LoVo (cell line): ENCODE results near the gene CKLF.
"Not testable (repeated sequence)": the region's sequence is repeated elsewhere in the genome, so short reads cannot be mapped to it uniquely, and the experiment has no call there.

Experiments used
- DNase-seq: peaks from one replicate; pipeline ENCODE4 v3.0.0-alpha.2; 2016; ENCODE audit warnings: low spot score

Gene CKLF

GRCh38 chr16:66569131-66569530, 16.8 kb downstream of the CKLF start:
- DNase-seq, result no peak

GRCh38 chr16:66569827-66570405, 17.5 kb downstream of the CKLF start:
- peak; percentile 38 for DNase-seq

- DNase-seq, result no peak
These were observed 20.0 kb downstream of the CKLF start for GRCh38 chr16:66572356-66572755.

- no peak for DNase-seq
These were observed 21.7 kb downstream of the CKLF start for GRCh38 chr16:66574081-66574480.

- DNase-seq, result no peak
These were observed 22.2 kb downstream of the CKLF start for GRCh38 chr16:66574531-66574930.

GRCh38 chr16:66575060-66575459, 22.7 kb downstream of the CKLF start:
- no peak for DNase-seq

GRCh38 chr16:66576296-66576695, 23.9 kb downstream of the CKLF start:
- no peak for DNase-seq

- no peak for DNase-seq
These were observed 26.5 kb downstream of the CKLF start, which contains the start of gene CMTM2 for GRCh38 chr16:66578651-66579531. Gene CMTM2 (plus strand): TSS chr16:66579463. CDS start chr16:66579608, 145 bp downstream.

GRCh38 chr16:66580605-66581209, 28.3 kb downstream of the CKLF start:
- DNase-seq, result no peak

- no peak for DNase-seq
These were observed 29.0 kb downstream of the CKLF start for GRCh38 chr16:66581246-66581952.

GRCh38 chr16:66585481-66586239, 33.3 kb downstream of the CKLF start:
- no peak for DNase-seq

- DNase-seq, result no peak
These were observed 35.7 kb downstream of the CKLF start for GRCh38 chr16:66587881-66588600.

- DNase-seq, result no peak
These were observed 36.8 kb downstream of the CKLF start for GRCh38 chr16:66588981-66589713.

GRCh38 chr16:66590322-66590721, 37.9 kb downstream of the CKLF start:
- no peak for DNase-seq

- no peak for DNase-seq
These were observed 38.6 kb downstream of the CKLF start for GRCh38 chr16:66591018-66591417.

- no peak for DNase-seq
These were observed 39.9 kb downstream of the CKLF start for GRCh38 chr16:66592241-66592640.

GRCh38 chr16:66592814-66593213, 40.4 kb downstream of the CKLF start:
- DNase-seq, result no peak

- DNase-seq, result no peak
These were observed 42.4 kb downstream of the CKLF start for GRCh38 chr16:66594739-66595138.

- DNase-seq, result not testable (repeated sequence)
These were observed 44.2 kb downstream of the CKLF start for GRCh38 chr16:66596559-66596958.
